Measurements from ENCODE around the gene POU3F1. TPM values are rescaled to one million over a fixed set of nuclear protein-coding genes. Genes with fewer than 3 reads are reported as not detected.

Gene POU3F1
- total RNA-seq, 1 donor from 2014 or later = 0.05 TPM

- no peak for DNase-seq (ENCODE audit: low read depth)
Measured at GRCh38 chr1:38004284-38005108, 42.1 kb downstream of the POU3F1 start.

GRCh38 chr1:38003261-38004250 is 43.0 kb downstream of the POU3F1 start:
- peak; percentile 26 for DNase-seq (ENCODE audit: low read depth)

- DNase-seq (ENCODE audit: low read depth) = peak; percentile 79
Measured at GRCh38 chr1:38000529-38001455, 45.8 kb downstream of the POU3F1 start.

- DNase-seq (ENCODE audit: low read depth) = no peak
Measured at GRCh38 chr1:38000233-38000528, 46.4 kb downstream of the POU3F1 start.

- peak; percentile 75 for DNase-seq (ENCODE audit: low read depth)
Measured at GRCh38 chr1:37999430-38000232, 47.0 kb downstream of the POU3F1 start.

- no peak for DNase-seq (ENCODE audit: low read depth)
Measured at GRCh38 chr1:37998913-37999429, 47.6 kb downstream of the POU3F1 start.

- no peak for DNase-seq (ENCODE audit: low read depth)
Measured at GRCh38 chr1:37998089-37998808, 48.3 kb downstream of the POU3F1 start.

GRCh38 chr1:37997256-37998088 is 49.1 kb downstream of the POU3F1 start:
- DNase-seq (ENCODE audit: low read depth) = no peak

- no peak for DNase-seq (ENCODE audit: low read depth)
Measured at GRCh38 chr1:37995751-37996345, 50.7 kb downstream of the POU3F1 start.

GRCh38 chr1:37994886-37995566 is 51.6 kb downstream of the POU3F1 start:
- no peak for DNase-seq (ENCODE audit: low read depth)

Other genes with a start within 250 kb of the POU3F1 start
- 29.6 and 51.9 TPM in 2 replicates for gene C1orf122, start 239.0 kb downstream of the POU3F1 start, total RNA-seq
- gene YRDC, start 238.6 kb downstream of the POU3F1 start, total RNA-seq = 12.2 and 31.3 TPM in 2 replicates
- gene MTF1, start 187.2 kb downstream of the POU3F1 start, total RNA-seq = 2.6 and 9.1 TPM in 2 replicates
- gene INPP5B, start 99.7 kb downstream of the POU3F1 start, total RNA-seq = 20.0 and 28.9 TPM in 2 replicates
- 82.5 and 98.4 TPM in 2 replicates for gene SF3A3, start 56.8 kb downstream of the POU3F1 start, total RNA-seq
- gene FHL3, start 41.3 kb downstream of the POU3F1 start, total RNA-seq = 3.0 and 22.3 TPM in 2 replicates
- gene UTP11, start 34.1 kb downstream of the POU3F1 start, total RNA-seq = 34.8 and 46.7 TPM in 2 replicates